Activated T-helper 2 cell treated with anti-CD3 and anti-CD28 coated beads, Interferon-gamma antibody, Interleukin-2, Interleukin-4, amounts not matched to agents 10 μg/mL and 5 μg/mL and 100 μg/mL, durations not matched to agents 14 hours and 24 hours and 36 hours (primary cell): Measurements from ENCODE around the gene CDKN2B-AS1. TPM values are rescaled to one million over a fixed set of nuclear protein-coding genes. Genes with fewer than 3 reads are reported as not detected.

Source experiments
- DNase-seq: peaks from one replicate; pipeline ENCODE4 v3.0.0; 2021; ENCODE audit warnings: low spot score
- H3K27ac Mint-ChIP-seq: one replicate; pipeline ENCODE4 v1.8.0; 2021; ENCODE audit warnings: mixed read lengths
- H3K27me3 Mint-ChIP-seq: one replicate; pipeline ENCODE4 v1.8.0; 2021; ENCODE audit warnings: low read depth, mixed read lengths
- H3K36me3 Mint-ChIP-seq: one replicate; pipeline ENCODE4 v1.8.0; 2021; ENCODE audit warnings: low read depth, mixed read lengths
- H3K4me1 Mint-ChIP-seq: one replicate; pipeline ENCODE4 v1.8.0; 2021; ENCODE audit warnings: low read depth, mixed read lengths
- H3K4me3 Mint-ChIP-seq: one replicate; pipeline ENCODE4 v1.8.0; 2021; ENCODE audit warnings: low read depth, mild to moderate bottlenecking, moderate library complexity, mixed read lengths
- H3K9me3 Mint-ChIP-seq: one replicate; pipeline ENCODE4 v1.8.0; 2021; ENCODE audit warnings: mixed read lengths
- intact Hi-C: fragments of 100-400 bp; cut with micrococcal nuclease; formaldehyde crosslinking; loops from one replicate; pipeline ENCODE4 v1.15.1; 2023
- total RNA-seq: library from RNA; stranded (reverse); gene quantifications from 2 replicates; pipeline ENCODE4 v1.2.3, GENCODE V29; 2022

Gene CDKN2B-AS1
- total RNA-seq, 1 donor from 2014 or later = 0.82 TPM

DNA sequence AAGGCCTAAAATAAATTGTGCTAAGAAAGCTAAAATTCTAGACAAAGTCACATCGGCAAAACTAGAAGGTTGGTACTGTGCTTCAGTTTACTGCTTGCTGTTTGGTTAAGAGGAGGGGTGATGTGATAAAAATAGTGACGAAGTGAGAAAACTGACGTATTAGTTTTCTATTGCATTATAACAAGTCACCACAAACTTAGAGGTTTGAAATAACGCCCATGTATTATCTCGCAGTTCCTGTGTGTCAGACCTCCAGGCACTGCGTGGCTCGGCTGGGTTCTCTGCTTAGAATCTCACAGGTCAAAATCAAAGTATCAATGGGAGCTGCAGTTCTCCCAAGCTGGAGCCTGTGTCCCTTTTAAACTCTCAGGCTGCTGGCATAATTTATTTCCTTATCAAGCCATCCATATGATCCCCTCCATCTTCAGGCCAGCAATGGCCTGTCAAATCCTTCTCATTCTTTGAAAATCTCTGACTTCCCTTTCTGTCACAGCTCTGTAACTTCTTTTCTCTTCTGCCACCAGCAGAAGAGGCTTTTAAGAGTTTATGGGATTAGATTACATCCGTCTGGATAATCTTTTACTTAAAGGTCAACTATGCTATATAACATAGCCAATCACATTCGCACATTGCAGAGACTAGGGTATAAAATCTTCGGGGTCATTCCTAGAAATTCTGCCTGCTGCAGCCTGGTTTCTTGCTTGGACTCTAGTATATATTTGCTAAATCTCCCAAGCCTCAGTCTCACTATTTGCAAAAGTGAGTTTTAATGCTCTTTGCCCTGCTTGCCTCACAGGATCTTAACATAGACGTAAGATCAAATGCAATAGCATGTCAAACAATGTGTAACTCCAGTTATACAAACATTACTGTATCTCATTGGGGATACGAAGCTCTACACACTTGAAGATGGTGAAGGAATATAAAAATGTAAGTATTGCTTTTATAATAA is 118.6 kb downstream of the CDKN2B-AS1 start:
- Mint-ChIP-seq H3K9me3 (no peaks in the 10 kb centered on the region), H3K36me3 (no peaks in the 10 kb centered on the region), H3K4me1 (peaks cover 13% of the 10 kb centered on the region), H3K4me3 (no peak overlapping the region), H3K27me3 (peaks cover 77% of the 10 kb centered on the region), H3K27ac (no peak overlapping the region)
- intact Hi-C loops = no loop called here
- DNase-seq = no peak

GRCh38 chr9:22114956-22115355 is 120.4 kb downstream of the CDKN2B-AS1 start:
- intact Hi-C loops = no loop called here
- Mint-ChIP-seq H3K27me3 (peaks cover 65% of the 10 kb centered on the region), H3K27ac (no peak overlapping the region)

DNA sequence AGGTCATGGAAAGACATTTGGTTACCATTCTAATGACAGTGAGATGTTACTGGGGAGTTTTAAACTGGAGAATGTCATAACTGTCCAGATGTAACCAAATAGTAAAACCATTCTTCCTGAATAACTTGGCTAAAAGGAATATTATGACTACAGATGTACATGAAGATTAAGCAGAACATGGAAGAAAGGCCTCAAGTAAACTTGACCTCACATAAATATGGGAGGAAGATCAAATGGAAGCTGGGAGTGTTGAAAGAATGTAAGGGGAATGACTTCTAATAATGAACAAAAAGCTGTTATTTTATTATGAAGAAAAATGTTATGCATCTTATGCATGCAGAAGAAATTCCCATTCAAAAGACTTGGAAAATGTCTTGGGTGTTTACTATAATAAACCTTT is 122.2 kb downstream of the CDKN2B-AS1 start:
- Mint-ChIP-seq H3K4me1 (peaks cover 16% of the 10 kb centered on the region), H3K4me3 (no peak overlapping the region), H3K27me3 (peaks cover 64% of the 10 kb centered on the region), H3K9me3 (no peaks in the 10 kb centered on the region), H3K36me3 (no peaks in the 10 kb centered on the region), H3K27ac (no peak overlapping the region)
- DNase-seq = no peak
- intact Hi-C loops = no loop called here

More at GRCh38 chr9:22114956-22115355, 120.4 kb downstream of the CDKN2B-AS1 start:
- DNase-seq = no peak
- H3K9me3 Mint-ChIP-seq = no peaks in the 10 kb centered on the region
- no peaks in the 10 kb centered on the region for H3K36me3 Mint-ChIP-seq
- no peak overlapping the region for H3K4me3 Mint-ChIP-seq
- peaks cover 12% of the 10 kb centered on the region for H3K4me1 Mint-ChIP-seq

GRCh38 chr9:22117511-22118384 is 123.2 kb downstream of the CDKN2B-AS1 start:
- intact Hi-C loops = loop anchor here (2.0 kb wide), 3 partner anchors 29 to 143 kb away; no protein-coding TSS in a partner anchor
- peaks cover 16% of the 10 kb centered on the region for H3K4me1 Mint-ChIP-seq
- DNase-seq = no peak
- no peaks in the 10 kb centered on the region for H3K9me3 Mint-ChIP-seq
- H3K4me3 Mint-ChIP-seq = no peak overlapping the region
- no peaks in the 10 kb centered on the region for H3K36me3 Mint-ChIP-seq
- H3K27me3 Mint-ChIP-seq = peaks cover 66% of the 10 kb centered on the region
- H3K27ac Mint-ChIP-seq = no peak overlapping the region

DNA sequence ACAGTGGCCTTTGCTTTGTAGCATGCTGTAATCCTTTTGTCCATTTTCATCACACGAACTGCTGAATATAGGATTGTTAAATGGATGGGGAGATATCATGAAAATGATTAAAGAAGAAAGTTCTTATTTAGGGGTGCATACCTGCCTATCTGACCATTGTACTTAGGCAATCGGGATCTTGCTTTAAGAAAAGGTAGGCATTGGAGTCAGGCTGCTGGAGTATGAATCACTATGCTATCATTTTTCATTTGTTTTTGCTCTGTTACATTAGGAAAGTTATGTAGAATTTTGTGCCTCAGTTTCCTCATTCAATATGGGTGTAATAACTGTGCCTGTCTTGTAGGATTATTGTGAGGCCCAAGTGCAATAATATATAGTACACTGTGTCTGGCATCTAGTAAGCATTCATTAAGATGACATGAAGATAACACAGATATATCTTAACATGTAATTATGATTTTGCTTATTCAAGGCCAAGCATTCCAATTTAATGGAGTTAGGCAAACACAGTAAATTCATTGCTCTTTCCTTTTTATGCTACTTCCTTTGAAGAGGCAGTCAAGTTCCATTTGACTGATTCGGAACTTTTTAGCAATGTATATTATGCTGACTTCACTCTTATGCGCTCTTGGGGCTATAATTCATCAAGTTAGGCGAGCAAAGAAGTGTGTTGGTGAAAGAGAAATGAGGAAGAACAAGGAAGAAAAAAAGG is 124.4 kb downstream of the CDKN2B-AS1 start:
- no peaks in the 10 kb centered on the region for H3K9me3 Mint-ChIP-seq
- DNase-seq = no peak
- no peaks in the 10 kb centered on the region for H3K36me3 Mint-ChIP-seq
- intact Hi-C loops = loop anchor here (1.0 to 2.0 kb wide), 7 partner anchors 14 to 306 kb away; no protein-coding TSS in a partner anchor
- no peak overlapping the region for H3K4me3 Mint-ChIP-seq
- peaks cover 16% of the 10 kb centered on the region for H3K4me1 Mint-ChIP-seq
- H3K27ac Mint-ChIP-seq = no peak overlapping the region
- peaks cover 65% of the 10 kb centered on the region for H3K27me3 Mint-ChIP-seq

- H3K4me3 Mint-ChIP-seq = no peak overlapping the region
- DNase-seq = no peak
- intact Hi-C loops = loop anchor here (1.0 to 2.0 kb wide), 7 partner anchors 14 to 306 kb away; no protein-coding TSS in a partner anchor
- peaks cover 68% of the 10 kb centered on the region for H3K27me3 Mint-ChIP-seq
- no peak overlapping the region for H3K27ac Mint-ChIP-seq
- no peaks in the 10 kb centered on the region for H3K9me3 Mint-ChIP-seq
- H3K36me3 Mint-ChIP-seq = no peaks in the 10 kb centered on the region
- H3K4me1 Mint-ChIP-seq = peaks cover 16% of the 10 kb centered on the region
Observed at GRCh38 chr9:22119522-22120158, 125.0 kb downstream of the CDKN2B-AS1 start.

- intact Hi-C loops = no loop called here
- no peaks in the 10 kb centered on the region for H3K9me3 Mint-ChIP-seq
Observed at GRCh38 chr9:22120159-22120549, 125.6 kb downstream of the CDKN2B-AS1 start.

GRCh38 chr9:22120595-22120994 is 126.0 kb downstream of the CDKN2B-AS1 start:
- H3K9me3 Mint-ChIP-seq = no peaks in the 10 kb centered on the region
- no peak overlapping the region for H3K4me3 Mint-ChIP-seq
- H3K36me3 Mint-ChIP-seq = no peaks in the 10 kb centered on the region
- H3K4me1 Mint-ChIP-seq = peaks cover 16% of the 10 kb centered on the region
- no peak overlapping the region for H3K27ac Mint-ChIP-seq
- no peak for DNase-seq
- peaks cover 64% of the 10 kb centered on the region for H3K27me3 Mint-ChIP-seq
- intact Hi-C loops = no loop called here

More at GRCh38 chr9:22120159-22120549, 125.6 kb downstream of the CDKN2B-AS1 start:
- Mint-ChIP-seq H3K27ac (no peak overlapping the region), H3K4me1 (peaks cover 16% of the 10 kb centered on the region), H3K4me3 (no peak overlapping the region), H3K27me3 (peaks cover 68% of the 10 kb centered on the region), H3K36me3 (no peaks in the 10 kb centered on the region)
- DNase-seq = no peak

DNA sequence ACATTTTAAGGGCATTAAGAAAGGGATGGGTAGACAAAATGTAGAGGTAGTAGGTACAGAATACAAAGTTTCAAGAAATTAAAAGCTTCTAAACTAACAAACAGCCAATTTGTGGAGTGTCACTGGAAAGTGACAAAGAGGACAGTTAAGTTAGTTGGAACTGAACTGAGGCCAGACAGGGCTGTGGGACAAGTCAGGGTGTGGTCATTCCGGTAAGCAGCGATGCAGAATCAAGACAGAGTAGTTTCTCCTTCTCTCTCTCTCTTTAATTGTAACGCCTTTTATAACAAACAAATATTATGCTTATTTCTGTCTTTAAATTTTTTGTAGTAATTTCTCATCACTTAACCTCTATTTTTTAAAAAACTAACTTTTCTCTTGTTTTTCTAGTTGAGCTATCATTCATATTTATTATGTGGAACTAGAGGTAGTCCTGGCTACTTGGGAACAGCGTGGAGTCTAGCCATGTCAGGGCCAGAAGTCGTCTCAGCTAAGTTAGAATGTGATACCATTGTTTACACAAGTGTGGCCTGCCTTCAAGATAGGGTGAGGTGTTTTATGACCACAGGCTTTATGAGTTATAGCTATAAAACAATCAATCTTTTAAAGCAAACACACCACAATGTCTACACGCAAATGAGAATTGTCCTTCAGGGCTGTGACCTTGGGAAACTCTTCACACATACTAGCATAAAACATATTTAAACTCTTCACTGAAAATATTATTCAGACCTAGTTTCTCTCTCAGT is 129.8 kb downstream of the CDKN2B-AS1 start:
- Mint-ChIP-seq H3K27ac (no peak overlapping the region), H3K4me3 (no peak overlapping the region), H3K9me3 (no peaks in the 10 kb centered on the region), H3K27me3 (peaks cover 65% of the 10 kb centered on the region), H3K36me3 (no peaks in the 10 kb centered on the region), H3K4me1 (peaks cover 7% of the 10 kb centered on the region)
- intact Hi-C loops = no loop called here
- DNase-seq = no peak

DNA sequence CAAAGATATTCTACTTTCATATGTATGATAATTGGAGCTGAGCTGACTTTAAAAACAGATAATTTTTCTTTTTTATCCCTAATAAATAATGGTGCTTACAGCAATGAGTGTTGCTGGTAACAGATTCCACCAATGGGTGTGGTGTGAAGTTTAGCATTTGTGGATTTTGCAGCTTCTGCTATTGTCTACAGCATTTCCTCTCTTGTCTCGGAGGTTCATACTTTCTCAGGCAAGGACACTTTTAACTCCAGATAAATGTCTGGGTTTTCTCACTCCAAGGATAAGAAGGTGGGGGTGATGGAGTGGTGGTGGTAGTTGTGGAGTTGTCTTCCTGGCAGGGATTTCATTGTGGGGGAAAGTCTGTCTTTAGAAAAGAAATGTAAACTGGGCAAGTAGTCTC is 134.5 kb downstream of the CDKN2B-AS1 start:
- Mint-ChIP-seq H3K36me3 (no peaks in the 10 kb centered on the region), H3K9me3 (no peaks in the 10 kb centered on the region), H3K4me1 (peaks cover 1% of the 10 kb centered on the region), H3K4me3 (no peak overlapping the region), H3K27ac (no peak overlapping the region), H3K27me3 (peaks cover 49% of the 10 kb centered on the region)
- DNase-seq = no peak
- intact Hi-C loops = no loop called here

GRCh38 chr9:22129633-22130032 is 135.0 kb downstream of the CDKN2B-AS1 start:
- H3K4me1 Mint-ChIP-seq = peaks cover 1% of the 10 kb centered on the region
- H3K36me3 Mint-ChIP-seq = no peaks in the 10 kb centered on the region
- no peak overlapping the region for H3K27ac Mint-ChIP-seq
- no peaks in the 10 kb centered on the region for H3K9me3 Mint-ChIP-seq
- DNase-seq = no peak
- intact Hi-C loops = no loop called here
- H3K4me3 Mint-ChIP-seq = no peak overlapping the region
- H3K27me3 Mint-ChIP-seq = peaks cover 46% of the 10 kb centered on the region
